ENCODE data around the gene CCDC190.

- TF ChIP-seq EZH2 (IDR thresholded peaks at IDR 0.05; ENCODE audit: low read length) (no peak), CTCF (optimal IDR thresholded peaks at IDR 0.05 in 1 of 3, IDR thresholded peaks at IDR 0.05 in 1 of 3, conservative IDR thresholded peaks at IDR 0.05 in 1 of 3; ENCODE audit: extremely low read depth in 1 of 3, insufficient read depth in 2 of 3, low read length in 3 of 3) (no peak)
Measured at GRCh38 chr1:162840250-162840839, 20.6 kb downstream of the CCDC190 start.
